Iris pigment epithelial cell (primary cell): Measurements from ENCODE around the gene BAIAP2.

Experiments
- DNase-seq: peaks from one replicate; pipeline ENCODE4 v3.0.0-alpha.2; 2011; ENCODE audit warnings: low read depth

BAIAP2 gene

DNA sequence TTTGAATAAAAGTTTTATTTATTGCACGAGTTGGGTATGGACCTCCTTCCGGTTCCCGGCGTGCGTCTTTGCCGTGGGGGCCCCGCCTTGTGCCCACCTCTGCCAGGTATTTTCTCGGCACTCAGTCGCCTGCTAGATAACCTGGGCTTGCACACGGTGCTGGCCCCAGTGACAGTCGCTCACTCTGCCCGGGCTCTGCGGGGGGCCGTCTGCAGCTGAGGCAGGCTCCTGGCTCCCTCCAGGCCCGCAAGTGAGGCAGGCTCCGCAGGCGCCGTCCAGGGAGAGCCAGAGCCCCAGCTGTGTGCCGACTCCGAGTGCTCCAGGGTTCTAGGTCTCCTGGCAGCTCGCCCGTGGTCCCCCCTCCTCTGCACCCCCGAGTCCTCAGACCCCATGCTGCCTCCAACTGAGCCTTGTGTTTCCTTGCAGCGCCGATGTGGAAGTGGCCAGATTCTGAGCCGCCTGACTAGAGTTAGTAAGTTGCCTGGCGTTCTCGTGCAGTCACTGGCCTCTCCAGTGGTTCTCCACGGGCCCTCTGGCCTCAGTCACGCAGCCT, 75.6 kb downstream of the BAIAP2 start:
- DNase-seq, result no peak

DNA sequence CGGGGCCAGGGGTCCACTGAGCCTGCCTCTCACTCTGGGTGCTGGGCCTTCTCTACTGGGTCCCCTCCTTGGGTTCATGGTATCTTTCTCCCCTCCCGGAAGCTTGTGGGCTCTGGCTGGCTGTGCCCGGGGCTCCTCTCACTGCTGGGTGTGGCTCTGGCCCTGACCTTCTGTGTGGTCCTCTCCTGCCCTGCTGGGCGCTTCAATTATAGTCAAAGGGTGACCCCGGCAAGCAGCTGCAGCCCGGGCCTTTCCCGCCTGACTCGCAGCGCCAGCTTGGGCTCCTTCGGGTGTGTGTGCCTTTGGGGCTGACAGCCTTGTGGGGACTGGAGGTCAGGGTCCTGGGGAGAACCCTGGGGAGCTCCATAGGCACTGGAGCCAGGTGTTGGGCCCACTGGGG, 76.1 kb downstream of the BAIAP2 start:
- DNase-seq, result no peak

DNA sequence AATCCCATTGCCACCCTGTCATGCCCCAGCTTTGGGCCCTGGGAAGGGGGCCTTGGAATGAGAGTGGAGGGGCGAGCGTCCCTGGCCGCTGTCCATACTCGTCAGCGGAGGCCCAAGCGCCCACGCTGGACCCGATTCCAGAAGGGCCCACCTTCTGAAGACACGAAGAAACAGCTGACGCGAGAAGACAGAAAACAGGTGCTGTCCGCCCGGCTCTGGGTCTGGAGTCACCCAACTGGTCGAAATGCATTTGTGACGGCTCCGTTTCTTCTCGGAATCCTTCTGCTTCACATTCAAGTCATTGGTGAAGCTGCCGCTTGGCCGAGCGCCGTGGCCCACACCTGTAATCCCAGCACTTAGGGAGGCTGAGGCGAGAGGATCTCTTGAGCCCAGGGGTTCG, 77.5 kb downstream of the BAIAP2 start:
- DNase-seq, result no peak

DNA sequence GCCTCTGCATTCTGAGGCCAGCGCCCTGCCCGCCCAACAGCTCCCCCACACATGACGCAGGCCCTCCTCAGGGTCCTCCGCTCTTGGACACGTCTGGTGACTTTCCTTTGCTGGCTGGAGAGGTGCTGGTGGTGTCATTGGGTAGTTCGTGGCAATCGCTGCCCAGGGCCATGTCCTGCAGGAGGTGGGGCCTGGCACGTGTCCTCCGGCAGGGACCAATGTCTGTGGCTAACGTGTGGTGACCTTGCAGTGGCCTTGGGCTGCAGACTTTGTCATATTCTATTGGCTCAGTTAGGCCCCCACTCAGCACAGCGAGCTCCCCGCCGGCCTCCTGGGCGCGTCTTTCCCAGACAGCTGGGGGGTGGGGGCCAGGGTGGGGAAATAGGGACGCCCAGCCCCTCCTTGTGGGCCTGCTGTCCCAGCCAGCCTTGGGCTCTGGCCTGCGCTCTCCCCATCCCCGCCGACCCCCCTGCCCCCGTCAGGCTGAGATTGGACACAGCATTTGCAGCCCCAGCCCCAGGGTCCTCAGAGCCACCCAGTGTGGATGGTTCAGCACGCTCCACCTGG, 78.3 kb downstream of the BAIAP2 start:
- no peak for DNase-seq

DNA sequence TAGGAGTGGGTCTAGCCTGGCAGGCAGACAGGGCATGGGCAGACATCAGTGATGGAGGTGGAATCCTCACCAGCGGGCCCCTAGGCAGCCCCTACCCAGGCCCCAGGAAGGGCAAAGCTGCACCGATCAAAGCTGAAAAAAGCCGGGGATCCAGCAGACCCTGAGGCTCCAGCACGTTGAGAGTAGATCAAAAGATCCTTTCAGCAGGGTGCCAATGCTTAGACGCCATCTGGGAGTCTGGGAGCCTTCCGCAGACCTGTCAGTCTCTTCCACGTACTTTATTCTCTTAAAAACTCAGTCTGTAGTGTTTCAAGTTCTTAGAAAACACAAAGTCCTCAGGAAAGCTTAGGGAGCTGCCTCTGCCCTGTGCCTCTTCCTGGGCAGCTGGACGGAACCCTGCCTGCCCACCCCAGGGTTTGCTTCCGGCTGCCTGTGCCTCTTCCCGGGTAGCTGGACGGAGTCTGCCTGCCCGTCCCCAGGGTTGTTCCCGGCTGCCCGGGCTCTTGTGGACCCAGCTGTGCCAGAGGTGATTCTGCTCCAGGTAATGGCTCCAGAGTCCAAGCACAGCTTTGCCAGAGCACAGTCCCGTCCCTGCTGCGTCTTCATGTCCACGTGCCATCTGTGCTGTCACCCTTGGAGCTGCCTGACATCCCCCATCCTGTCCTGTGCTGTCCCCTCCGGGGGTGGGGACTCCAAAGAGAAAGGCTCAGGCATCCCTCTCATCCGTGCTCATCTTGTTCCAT, 79.6 kb downstream of the BAIAP2 start:
- DNase-seq, result no peak

DNA sequence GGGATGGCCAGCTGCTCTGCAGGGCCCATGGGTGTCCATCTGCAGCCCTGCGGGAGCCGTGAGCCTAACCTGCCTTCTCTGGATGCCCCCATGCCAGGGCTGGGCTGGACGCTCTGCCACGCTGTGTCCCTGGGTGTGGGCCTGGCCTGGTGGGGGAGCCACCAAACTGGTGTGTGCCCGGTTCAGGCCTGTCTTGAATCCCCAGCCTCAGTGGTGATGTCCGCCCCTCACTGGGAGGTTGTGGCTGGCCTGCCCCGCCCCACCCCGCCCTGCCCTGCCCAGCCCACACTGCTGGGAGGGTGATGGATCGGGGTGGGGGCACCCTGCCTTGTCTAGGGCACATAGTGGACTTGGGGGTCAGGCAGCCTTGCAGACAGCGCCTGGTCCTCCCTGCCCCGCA, 80.3 kb downstream of the BAIAP2 start:
- no peak for DNase-seq

DNA sequence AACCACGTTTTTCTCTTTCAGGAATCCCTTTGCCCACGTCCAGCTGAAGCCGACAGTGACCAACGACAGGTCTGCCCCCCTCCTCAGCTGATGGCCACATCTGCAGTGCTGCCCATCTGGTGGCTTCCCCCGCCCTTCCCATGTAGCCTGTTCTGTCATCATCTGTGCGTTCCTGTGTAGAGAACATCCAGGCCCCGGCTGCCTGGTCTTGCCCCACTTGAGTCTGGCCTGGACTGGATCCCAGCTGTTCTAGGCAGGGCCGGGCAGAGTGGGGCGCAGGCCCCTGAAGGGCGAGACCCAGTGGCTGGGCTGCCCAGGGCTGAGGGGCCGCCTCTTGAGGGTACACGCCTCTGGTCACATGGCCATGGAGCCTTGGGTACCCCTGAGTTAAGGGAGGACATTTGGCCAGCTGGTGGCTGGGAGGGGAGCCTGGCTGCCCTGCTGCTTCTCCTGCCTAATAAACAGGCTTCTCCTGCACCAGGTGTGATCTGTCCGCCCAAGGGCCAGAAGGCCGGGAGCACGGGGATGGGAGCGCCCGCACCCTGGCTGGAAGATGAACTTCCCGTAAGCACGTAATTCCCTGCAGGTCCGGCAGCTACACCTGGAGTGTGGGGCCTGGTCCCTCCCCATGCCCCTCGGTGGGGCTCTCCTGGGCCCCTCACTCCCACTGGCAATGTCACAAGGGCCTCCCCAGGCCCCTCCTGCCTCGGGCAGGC, 81.0 kb downstream of the BAIAP2 start:
- no peak for DNase-seq

DNA sequence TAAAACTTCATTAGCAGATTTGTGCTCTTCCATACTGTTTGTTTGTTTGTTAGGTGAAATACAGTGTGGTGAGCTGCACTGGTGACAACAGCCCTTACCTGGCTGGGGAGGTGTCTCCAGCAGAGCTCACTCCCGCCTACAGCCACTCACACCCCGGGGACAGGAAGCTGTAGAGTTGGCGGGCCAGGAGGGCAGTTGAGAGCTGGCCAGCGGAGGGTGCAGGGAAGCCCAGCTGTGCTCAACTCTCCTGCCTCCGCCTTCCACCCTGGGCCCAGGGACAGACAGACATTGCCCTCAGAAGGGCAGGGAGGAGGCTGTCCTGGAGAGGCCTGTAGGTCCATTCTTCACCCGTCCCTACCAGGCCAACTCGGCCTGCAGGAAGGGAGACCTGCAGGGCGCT, 81.8 kb downstream of the BAIAP2 start:
- no peak for DNase-seq

DNA sequence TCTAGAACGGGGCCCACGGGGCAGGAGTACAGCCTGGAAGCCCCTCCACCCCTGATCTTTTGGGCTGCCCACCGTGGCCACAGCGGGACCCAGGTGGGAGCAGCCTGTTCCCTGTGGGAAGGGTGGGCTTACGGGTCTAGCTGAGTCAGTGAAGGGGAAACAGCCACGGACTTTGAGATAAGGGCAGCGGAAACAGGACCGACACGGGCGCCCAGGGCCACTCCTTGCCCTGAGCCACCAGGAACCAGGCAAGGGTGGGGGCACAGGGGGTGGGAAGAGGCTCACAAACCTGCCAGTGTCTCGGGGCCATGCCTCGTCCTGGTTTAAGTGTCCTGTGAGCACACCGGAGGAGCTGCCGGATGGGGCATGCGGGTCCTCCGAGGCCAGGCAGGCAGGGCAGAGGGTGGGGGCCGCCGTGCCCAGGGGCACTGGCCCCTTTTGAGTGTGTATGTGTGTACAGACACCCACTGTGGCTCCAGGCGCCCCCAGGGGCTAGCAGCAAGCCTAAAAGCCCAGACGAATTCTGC, 82.8 kb downstream of the BAIAP2 start:
- DNase-seq, result no peak

DNA sequence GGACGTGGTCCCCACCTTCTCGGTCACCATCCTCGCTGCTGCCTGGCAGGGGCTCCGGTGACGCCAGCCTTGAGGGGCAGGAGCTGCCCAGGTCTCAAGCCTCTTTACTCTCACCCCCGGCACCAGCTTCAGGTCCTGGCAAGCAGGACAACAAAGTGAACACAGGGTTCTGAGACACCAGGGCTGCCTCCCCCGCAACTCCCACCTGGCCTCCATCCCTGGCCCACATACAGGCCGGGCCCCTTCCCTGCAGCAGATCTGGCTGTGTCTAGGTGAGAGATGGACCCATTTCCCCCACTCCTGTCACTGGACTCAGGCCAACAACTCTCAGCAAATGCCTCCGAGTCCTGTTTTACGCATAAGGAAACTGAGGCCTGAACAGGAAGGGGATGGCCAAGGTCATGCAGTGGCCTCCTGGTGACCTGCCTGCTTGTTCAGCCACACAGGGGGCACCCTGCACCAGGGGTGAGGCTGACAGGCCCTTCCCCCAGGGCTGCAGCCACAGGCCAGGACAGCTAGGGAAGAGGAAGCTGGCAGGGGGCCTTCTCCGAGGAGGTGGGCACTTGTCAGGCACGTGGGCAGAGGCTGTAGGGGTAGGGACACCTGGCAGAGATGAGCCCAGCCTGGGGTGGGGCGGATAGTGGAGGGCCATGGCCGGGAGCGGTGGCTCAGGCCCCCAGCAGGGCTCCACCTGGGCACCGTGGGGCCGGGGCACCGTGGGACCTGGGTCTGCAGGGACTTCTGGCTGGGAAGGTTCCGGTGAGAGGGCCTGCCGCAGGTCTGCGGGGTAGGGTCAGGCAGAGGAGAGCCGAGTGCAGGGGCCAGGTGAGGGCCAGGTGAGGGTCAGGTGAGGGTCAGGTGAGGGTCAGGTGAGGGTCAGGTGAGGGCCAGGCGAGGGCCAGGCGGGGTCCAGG, 83.6 kb downstream of the BAIAP2 start:
- no peak for DNase-seq

DNA sequence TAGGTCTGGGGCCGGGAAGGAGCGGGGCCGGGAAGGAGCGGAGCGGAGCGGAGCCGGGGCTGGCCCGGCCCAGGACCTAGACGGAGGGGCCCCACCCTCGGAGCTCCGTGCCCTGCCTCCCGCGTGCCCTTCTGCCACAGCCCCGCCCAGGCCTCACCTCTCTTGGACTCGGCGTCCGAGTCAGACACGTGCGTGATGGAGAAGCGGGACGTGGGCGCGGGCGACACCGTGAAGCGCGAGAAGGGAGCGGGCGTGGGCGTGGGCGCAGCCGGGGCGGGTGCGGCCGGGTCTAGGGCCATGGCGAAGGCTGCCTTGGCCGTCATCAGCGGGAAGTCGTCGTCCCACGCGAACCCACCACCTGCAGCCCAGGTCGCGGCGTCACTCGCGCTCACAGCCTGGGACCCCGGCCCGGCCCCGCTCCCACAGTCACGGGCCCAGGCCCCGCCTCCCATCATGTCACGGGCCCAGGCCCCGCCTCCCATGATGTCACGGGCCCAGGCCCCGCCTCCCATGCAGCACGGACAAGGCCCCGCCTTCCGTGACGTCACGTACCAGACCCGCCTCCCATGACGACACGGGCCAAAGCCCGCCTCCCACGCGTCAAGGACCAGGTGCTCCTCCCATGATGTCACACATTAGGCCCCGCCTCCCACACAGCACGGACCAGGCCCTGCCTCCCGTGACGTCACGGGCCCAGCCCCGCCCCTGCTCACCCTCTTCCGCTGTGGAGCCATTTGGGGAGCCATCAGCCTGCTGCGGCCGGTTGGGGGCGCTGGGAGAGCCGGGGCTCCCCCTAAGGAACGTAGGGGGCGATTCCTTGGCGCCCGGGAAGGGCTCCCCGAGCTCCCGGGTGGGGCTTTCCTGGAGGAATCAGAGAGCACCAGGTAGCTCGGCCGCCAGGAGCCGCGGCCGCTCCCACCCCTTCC, 84.5 kb downstream of the BAIAP2 start:
- DNase-seq, result peak; percentile 95

DNA sequence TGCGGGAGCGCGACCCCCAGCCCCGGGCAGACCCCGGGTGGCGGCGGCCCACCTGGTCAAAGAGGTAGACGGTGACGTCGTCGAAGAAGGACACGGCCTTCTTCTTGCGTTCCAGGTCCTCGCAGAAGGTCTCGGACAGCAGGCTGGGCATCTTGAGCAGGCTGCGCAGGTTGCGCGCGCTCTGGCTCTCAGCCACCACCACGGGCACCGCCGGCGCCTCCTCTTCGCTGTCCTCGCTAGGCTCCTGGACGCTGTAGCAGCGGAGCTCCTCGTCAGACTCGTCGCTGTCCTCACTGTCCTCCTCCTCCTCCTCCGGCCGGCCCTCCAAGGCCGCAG, 85.2 kb downstream of the BAIAP2 start:
- no peak for DNase-seq

DNA sequence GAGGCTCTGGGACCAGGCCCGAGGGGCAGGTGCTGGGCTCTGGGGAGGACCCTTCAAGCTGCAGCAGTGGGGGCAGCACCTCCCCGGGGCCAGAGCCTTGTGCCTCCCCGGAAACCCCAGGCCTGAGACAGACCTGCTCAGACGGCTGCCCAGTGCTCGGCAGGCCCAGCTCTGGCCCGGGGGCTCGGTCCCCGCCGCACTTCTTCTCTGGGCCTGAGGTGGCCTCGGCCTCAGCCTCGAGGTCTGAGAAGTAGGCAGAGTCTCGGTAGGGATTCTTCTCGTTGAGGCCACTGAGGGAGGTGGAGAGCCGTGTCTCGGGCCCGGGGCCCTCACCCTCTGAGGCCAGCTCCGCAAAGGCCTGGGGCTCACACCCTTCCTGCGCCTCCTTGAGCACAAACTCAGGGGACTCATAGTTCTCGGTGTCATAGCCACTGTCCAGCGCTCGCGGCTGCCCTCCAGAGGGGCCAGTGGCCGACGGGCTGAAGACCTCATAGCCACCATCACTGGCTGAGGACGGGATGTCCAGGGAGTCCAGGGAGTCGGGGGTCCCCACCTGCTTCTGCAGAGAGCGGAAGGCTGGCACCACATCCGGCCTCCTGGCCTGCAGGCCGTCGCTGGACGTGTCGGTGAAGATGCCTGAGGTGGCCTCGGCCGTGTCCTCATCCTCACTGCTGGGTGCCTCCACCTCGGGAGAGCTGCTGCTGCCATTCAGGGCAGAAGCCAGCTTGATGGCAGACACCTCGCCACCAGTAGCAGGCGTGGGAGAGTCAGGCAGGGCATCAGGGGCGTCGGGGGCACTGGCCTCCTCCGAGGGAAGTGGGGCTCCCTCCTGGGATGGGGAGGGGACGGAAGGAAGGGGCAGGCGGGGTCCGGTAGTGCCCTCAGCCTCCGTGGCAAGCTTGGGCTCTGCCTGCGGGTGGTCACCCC, 86.0 kb downstream of the BAIAP2 start:
- DNase-seq, result no peak

DNA sequence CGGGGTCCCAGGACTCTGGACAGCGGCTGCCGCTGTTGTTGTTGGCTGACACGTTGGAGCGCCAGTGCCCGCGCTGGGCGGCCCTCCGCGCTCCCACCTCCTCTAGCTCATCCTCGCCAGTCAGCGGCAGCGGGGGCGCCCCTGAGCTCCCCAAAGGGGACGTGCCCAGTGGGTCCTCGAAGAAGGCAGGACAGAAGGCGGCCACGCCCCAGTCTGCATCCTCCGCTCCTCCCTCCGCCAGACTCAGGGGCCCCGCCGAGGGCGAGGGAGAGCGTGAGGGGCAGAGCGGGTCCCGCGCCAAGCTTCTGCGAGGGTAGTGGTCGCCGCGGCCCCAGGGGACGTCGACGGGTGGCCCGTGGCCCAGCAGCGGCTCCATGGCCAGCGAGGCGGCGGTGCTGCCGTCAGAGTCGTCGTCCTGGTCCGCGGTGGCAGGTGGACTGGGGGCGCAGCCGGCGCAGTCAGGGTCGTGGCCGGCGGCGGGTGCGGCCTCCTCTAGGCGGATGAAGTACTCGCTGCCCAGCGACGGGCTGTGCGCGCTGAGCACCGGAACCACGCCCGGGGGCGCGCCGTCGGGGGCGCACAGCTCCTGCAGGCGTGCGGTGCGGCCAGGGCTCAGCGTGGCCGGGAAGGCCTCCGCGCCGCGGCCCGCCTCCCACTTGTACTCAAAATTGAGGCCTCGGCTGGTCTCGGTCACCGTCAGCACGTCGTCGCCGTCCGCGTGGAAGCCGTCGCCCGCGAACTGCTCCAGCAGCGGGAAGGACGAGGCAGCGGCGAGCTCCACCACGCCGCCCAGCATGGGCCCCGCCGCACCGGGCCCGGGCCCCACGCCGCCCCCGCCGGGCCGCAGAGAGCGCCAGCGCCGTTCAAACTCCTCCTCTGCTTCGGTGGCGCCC, 87.1 kb downstream of the BAIAP2 start:
- no peak for DNase-seq

DNA sequence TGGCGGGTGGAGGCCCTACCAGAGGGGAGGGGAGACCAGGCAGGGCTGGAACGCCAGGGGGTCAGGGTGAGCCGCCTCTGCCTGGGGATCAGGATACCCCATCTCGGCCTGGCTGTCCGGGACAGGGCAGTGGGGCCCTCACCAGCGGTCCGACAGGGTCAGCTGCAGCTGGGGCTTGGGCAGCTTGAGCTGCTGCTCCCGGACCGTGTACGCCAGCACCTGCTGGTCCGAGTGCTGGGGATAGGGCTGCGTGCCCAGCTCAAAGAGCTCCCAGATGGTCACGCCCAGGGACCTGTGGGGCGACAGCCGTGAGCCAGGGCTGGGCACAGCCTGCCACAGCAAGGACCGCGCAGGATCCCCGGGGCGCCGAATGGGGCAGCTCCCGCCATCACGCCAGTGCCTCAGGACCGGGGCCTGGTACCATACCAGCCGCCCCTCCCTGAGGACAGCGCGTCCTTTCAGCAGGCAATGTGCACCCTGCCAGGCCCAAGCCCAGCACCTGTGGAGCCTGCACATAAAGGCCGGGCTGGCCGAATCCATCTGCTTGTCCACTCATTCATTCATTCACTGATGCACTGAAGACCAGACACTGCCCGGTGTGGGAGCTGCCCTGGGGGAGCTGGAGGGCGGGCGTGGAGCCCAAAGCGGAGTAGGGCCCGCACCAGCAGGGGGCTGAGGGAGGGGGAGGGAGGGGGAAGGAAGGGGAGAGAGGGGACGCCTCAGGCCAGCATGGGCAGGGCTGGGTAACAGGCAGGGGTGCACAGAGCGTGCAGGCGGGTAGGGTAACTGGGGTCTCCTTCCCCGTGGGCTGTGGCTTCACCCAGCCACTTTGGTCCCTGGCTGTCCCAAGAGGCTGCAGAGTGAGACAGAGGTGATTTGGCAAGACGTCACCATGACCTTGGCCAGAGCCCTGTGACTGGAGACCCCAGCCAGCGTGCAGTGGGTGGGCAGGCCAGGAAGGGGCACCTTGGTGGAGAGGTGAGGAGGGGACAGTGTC, 88.4 kb downstream of the BAIAP2 start:
- no peak for DNase-seq

DNA sequence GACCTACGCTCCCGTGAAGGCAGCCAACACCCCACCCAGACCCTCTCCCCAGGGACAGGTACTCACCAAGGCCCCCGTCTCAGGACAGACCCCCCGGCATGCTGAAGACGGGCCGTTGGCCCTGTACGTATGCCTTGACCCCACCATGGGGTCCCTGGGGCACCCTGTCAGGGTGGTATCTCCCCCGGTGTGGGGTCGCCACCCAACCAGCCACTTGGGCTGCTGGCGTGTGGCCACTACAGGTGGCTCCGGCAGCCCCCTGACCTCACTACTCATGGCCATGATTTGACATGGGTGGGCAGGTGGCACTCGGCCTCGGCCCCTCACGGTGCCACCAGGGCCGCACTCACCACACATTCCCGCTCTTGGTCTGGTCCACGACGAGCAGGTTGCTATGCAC, 89.4 kb downstream of the BAIAP2 start:
- DNase-seq, result no peak

DNA sequence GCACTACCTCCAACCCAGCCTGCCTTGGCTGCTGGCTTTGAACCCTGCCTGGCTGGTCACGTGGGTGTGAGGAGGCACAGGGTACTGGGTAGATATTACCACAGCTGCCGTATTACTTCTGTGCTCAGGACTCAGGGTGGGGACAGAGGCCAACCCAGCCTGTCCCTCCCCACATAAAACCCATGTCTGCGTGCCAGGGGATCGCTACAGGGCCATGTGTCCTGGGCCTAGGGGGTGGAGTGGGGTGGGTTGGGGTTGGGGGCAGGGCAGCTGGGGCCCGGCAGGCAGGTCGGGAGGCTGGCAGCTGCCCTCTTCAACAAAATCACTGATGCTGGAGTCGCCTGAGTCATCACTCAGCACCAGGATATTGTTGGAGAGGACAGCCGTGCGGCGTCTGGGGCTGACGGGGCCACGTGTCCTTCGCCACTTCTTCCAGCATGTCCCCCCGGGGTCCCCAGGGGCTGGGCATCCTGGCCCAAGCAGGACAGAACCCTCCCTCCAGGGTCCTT, 90.7 kb downstream of the BAIAP2 start:
- DNase-seq, result no peak
